A673 (cell line): ENCODE measurements around the gene ZNF8. TPM values are rescaled to one million over a fixed set of nuclear protein-coding genes. Genes with fewer than 3 reads are reported as not detected.
A peak's percentile ranks its signal among the peaks of the same experiment; 100 is the strongest.

Source experiments
- BruUV-seq: library from RNA; stranded (reverse); fragments of 400-500 nt; replicated peaks from 2 replicates; lab custom pipeline; 2021; lab: Mats Ljungman, UMichigan
- CTCF ChIA-PET: fragments of 300-600 bp; sonication (Branson Sonifier 250); formaldehyde crosslinking; loops from one replicate; lab custom pipeline; 2022; ENCODE audit warnings: antibody characterized with exemption; lab: Charles Lee
- POLR2A ChIA-PET: fragments of 300-600 bp; sonication (Branson Sonifier 250); formaldehyde crosslinking; loops from one replicate; lab custom pipeline; 2022; ENCODE audit warnings: antibody characterized with exemption; ENCODE audit not compliant: low non-redundant PET; lab: Charles Lee
- DNase-seq: peaks from one replicate; pipeline ENCODE4 v3.0.0-alpha.2; 2015; ENCODE audit warnings: low spot score
- H3K27ac ChIP-seq: fragments of 200-600 bp; sonication (generic); 2 replicates; pipeline ENCODE4 v1.5.1; 2016; ENCODE audit warnings: mixed run types, low read depth, mild to moderate bottlenecking, mixed read lengths, antibody characterized with exemption, low read length; ENCODE audit not compliant: poor library complexity, severe bottlenecking
- H3K27me3 ChIP-seq: fragments of 200-600 bp; sonication (generic); replicated peaks from 2 replicates; pipeline ENCODE4 v1.6.1; 2017; ENCODE audit warnings: mixed run types, low read depth, mild to moderate bottlenecking, mixed read lengths, antibody characterized with exemption, low read length; ENCODE audit not compliant: insufficient read depth, poor library complexity
- H3K36me3 ChIP-seq: fragments of 200-600 bp; sonication (generic); 2 replicates; pipeline ENCODE4 v1.6.1; 2016; ENCODE audit warnings: mixed run types, mild to moderate bottlenecking, mixed read lengths, antibody characterized with exemption, low read length; ENCODE audit not compliant: insufficient read depth, poor library complexity, severe bottlenecking
- H3K4me1 ChIP-seq: fragments of 200-600 bp; sonication (generic); 2 replicates; pipeline ENCODE4 v1.6.1; 2017; ENCODE audit warnings: mixed run types, mild to moderate bottlenecking, mixed read lengths, antibody characterized with exemption, low read length; ENCODE audit not compliant: insufficient read depth, poor library complexity, severe bottlenecking
- H3K4me3 ChIP-seq: fragments of 200-600 bp; sonication (generic); 2 replicates; pipeline ENCODE4 v1.5.1; 2016; ENCODE audit warnings: low read depth, mixed run types, mild to moderate bottlenecking, mixed read lengths, low read length; ENCODE audit not compliant: poor library complexity, severe bottlenecking
- H3K9me3 ChIP-seq: fragments of 200-600 bp; sonication (generic); 2 replicates; pipeline ENCODE4 v1.6.1; 2016; ENCODE audit warnings: mixed run types, low read depth, mild to moderate bottlenecking, mixed read lengths, antibody characterized with exemption, low read length; ENCODE audit not compliant: poor library complexity, severe bottlenecking
- EZH2 ChIP-seq: fragments of 200-600 bp; sonication (generic); IDR thresholded peaks from 2 replicates; pipeline ENCODE4 v1.6.1; 2017; ENCODE audit warnings: borderline replicate concordance, low read depth, mild to moderate bottlenecking, mixed read lengths, antibody characterized with exemption, low read length; ENCODE audit not compliant: poor library complexity, severe bottlenecking
- intact Hi-C: fragments of 100-400 bp; cut with micrococcal nuclease; formaldehyde crosslinking; loops from one replicate; pipeline ENCODE4 v1.10.0; 2022; ENCODE audit not compliant: unreplicated experiment
- total RNA-seq: library from RNA; stranded (reverse); gene quantifications from 2 replicates; pipeline ENCODE4 v1.2.3, GENCODE V29; 2021
- TF ChIP-seq, protein P1 (sequence below): fragments of 300-800, 200-600 bp; sonication (generic); conservative IDR thresholded peaks from 2 replicates; pipeline ENCODE4 v1.5.1; 2017; ENCODE audit warnings: low read depth, mild to moderate bottlenecking, antibody characterized with exemption, low read length, moderate library complexity, mixed read lengths

The ZNF8 gene
- total RNA-seq, 1 experiment from 2014 or later: 11.9 TPM

DNA sequence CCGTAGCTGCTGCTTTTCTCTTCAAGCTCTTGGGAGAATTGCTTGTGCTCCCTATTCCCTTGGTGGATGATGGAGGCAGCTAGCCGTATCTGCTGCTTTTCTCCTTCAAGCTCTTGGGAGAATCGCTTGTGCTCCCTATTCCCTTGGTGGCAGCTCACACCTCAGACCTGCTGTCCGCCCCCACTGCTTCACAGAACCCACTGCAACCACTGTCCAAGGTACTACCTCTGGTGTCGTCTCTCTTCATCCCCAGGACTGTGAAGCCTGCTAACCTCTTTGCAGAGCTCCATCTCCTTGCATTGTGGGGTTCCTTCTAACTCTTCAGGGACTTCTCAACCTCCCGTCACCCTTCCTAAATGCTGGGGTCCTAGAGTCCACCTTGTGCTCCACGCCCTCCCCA, 21.9 kb downstream of the ZNF8 start:
- no peak overlapping the region for H3K27ac ChIP-seq
- H3K27me3 ChIP-seq: no peaks in the 10 kb centered on the region
- no peaks in the 10 kb centered on the region for H3K9me3 ChIP-seq
- DNase-seq: no peak
- TF ChIP-seq, protein P1, sequence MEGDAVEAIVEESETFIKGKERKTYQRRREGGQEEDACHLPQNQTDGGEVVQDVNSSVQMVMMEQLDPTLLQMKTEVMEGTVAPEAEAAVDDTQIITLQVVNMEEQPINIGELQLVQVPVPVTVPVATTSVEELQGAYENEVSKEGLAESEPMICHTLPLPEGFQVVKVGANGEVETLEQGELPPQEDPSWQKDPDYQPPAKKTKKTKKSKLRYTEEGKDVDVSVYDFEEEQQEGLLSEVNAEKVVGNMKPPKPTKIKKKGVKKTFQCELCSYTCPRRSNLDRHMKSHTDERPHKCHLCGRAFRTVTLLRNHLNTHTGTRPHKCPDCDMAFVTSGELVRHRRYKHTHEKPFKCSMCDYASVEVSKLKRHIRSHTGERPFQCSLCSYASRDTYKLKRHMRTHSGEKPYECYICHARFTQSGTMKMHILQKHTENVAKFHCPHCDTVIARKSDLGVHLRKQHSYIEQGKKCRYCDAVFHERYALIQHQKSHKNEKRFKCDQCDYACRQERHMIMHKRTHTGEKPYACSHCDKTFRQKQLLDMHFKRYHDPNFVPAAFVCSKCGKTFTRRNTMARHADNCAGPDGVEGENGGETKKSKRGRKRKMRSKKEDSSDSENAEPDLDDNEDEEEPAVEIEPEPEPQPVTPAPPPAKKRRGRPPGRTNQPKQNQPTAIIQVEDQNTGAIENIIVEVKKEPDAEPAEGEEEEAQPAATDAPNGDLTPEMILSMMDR: no peak
- TF ChIP-seq EZH2: no peak
- H3K4me1 ChIP-seq: no peaks in the 10 kb centered on the region
- POLR2A ChIA-PET: interaction anchor here (0.6 kb wide), 1 partner anchor 68 kb away, joined by 3 read pairs; no protein-coding TSS in a partner anchor
- intact Hi-C loops: no loop called here
- no peak overlapping the region for H3K4me3 ChIP-seq
- CTCF ChIA-PET: no interaction called here
- no TSS peak for BruUV-seq
- peaks cover 30% of the 10 kb centered on the region for H3K36me3 ChIP-seq

DNA sequence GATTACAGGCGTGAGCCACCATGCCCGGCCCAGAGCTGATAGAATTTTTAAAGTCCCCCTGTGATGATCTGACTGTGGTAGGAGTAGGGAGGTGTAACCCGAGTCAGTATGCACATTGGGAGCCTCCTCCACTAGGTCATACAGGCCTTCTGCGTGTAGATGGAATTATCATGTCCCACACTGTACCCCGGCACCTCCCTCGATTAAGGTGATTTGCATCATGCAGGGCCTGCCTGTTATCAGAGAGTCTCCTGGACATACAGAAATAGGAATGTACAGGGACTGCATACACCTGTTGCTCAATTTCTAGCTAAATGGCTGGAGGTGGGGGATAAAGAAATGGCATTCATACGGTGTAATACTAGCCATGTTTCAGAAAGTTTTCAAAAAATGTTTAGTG, 25.5 kb downstream of the ZNF8 start:
- BruUV-seq: no TSS peak
- DNase-seq: no peak
- Histone ChIP-seq H3K4me1 (peaks cover 8% of the 10 kb centered on the region), H3K9me3 (no peaks in the 10 kb centered on the region), H3K27ac (peak overlapping the region; percentile 87), H3K36me3 (peaks cover 33% of the 10 kb centered on the region), H3K27me3 (no peaks in the 10 kb centered on the region), H3K4me3 (peak overlapping the region; percentile 83)
- intact Hi-C loops: loop anchor here (2.0 kb wide), 2 partner anchors 25 to 77 kb away; partner anchors contain the start of genes ZNF8 and ZNF837
- ChIA-PET CTCF (no interaction called here), POLR2A (interaction anchor here (0.6 kb wide), 1 partner anchor 30 kb away, joined by 3 read pairs; no protein-coding TSS in a partner anchor)
- TF ChIP-seq, protein P1: no peak
- no peak for TF ChIP-seq EZH2

DNA sequence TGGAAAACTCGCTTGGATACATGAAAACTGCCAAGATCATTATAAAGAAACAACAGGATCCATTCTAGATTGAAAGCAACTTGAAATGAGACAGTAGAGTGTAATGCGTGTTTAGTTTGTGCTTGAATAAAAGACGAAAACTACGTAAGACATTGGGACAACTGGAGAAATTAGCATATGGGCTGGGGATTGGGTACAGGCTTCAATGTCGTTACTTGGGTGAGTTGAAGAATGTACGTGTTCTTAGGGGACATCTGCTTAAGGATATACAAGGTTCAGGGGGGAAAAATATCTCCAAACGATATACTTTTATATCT, 26.0 kb downstream of the ZNF8 start:
- peaks cover 8% of the 10 kb centered on the region for H3K4me1 ChIP-seq
- no TSS peak for BruUV-seq
- H3K9me3 ChIP-seq: no peaks in the 10 kb centered on the region
- H3K27ac ChIP-seq: peak overlapping the region; percentile 87
- H3K36me3 ChIP-seq: peaks cover 38% of the 10 kb centered on the region
- TF ChIP-seq EZH2: no peak
- TF ChIP-seq, protein P1: no peak
- ChIA-PET POLR2A (interaction anchor here (0.6 kb wide), 1 partner anchor 31 kb away, joined by 3 read pairs; no protein-coding TSS in a partner anchor), CTCF (interaction anchor here (0.6 kb wide), 1 partner anchor 209 kb away, joined by 4 read pairs; no protein-coding TSS in a partner anchor)
- intact Hi-C loops: loop anchor here (2.0 kb wide), 2 partner anchors 26 to 76 kb away; partner anchors contain the start of genes ZNF8 and ZNF837
- H3K27me3 ChIP-seq: no peaks in the 10 kb centered on the region
- DNase-seq: no peak
- H3K4me3 ChIP-seq: peak overlapping the region; percentile 83
